GM12872 (cell line): ENCODE measurements around the gene EEFSEC.

Source experiments
- CTCF ChIP-seq: IDR thresholded peaks from 3 replicates; pipeline ENCODE4 v1.5.1; 2011; ENCODE audit warnings: low read depth, mild to moderate bottlenecking, low read length, moderate library complexity; ENCODE audit not compliant: insufficient read depth

EEFSEC gene

DNA sequence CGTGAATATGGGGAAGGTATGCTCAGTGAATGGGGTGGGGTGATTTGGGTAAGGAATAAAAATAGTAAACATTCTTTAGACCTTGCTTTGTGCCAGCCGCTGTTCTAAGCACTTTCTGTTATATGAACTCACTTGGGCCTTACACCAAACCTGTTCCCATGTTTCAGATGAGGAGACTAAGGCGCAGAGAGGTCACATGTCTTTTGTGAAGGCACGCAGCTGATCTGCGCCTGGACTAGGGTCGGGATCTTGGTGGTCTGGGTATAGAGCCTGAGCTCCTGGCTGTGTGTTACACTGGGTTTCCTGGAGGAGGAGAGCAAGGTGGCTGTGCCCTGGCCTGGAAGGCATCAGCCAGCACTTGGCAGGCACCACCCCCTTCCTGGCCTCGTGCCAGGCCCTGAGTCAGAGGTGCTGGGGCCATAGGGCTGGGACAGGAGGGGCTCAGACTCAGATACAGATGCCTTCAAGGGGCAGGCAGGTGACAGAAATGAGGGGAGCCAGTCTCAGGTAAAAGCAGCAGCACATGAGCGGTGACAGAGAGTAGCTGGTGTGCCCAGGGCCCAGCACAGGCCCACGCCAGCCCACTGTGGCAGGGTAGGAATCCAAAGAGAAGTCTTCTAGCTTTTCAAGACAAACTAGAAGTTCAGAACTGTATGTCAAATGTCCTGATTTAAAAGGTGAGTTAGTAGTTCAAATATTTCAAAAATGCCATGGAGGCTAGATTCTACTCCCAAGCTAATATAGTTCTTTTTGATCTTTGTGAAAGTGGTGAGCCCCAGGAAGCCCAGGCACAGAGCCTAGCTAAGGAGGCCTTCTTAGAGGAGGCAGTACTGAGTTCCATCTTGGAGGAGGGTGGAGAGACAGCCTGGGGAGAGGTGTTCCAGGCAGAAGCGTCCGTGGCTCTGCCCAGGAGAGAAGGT is 230.3 kb downstream of the EEFSEC start:
- TF ChIP-seq CTCF, result no peak

- TF ChIP-seq CTCF, result no peak
These were observed 232.0 kb downstream of the EEFSEC start for GRCh38 chr3:128385080-128385832.

DNA sequence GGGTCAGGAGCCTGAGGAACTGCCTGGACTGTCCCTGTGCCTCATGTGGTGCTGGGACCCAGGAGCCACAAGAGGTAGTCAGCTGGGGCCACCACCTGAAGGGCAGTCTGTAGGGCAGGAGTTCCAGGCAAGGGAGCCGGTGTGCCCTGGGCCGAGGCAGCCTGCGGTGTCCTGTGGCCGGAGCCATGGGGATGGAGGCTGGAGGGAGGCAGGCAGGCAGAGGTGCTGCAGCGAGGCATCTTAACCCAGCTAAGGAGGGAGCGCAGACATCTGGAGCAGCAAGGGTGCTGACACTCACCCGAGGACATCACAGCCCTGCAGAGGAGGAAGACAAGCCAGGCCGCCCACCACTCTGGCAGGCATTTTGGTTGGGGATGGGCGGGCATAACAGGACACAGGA is 235.7 kb downstream of the EEFSEC start:
- TF ChIP-seq CTCF, result no peak

- no peak for TF ChIP-seq CTCF
These were observed 237.6 kb downstream of the EEFSEC start for GRCh38 chr3:128390867-128391266.

DNA sequence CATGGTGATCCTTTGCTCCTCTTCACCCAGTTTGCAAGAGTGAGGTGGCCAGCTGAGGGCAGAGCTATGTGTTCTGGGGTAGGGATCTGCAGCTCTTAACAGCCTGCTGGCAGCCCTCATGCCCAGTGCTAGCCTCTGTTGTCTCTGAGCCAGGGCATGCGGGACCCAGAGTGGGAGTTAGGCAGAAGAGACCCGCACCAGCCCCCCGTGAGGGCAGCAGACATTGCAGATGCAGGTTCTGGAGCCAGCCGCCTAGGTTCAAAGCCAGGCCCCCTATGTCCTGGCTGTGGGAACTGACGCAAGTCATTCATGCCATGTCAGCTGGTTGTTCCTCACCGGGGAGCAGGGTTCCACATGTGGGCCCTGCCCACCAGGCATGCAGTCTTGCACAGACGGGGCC is 238.7 kb downstream of the EEFSEC start:
- TF ChIP-seq CTCF, result no peak

GRCh38 chr3:128392818-128393544 is 239.7 kb downstream of the EEFSEC start:
- TF ChIP-seq CTCF, result no peak

GRCh38 chr3:128394033-128394432 is 240.8 kb downstream of the EEFSEC start:
- no peak for TF ChIP-seq CTCF
